Inflammatory macrophage (primary cell): ENCODE data around the gene CALD1.

ENCODE experiments used
- DNase-seq, 2 donors: peaks; one replicate each; pipeline ENCODE4 v3.0.0-alpha.2; 2020 to 2022

Gene CALD1

DNA sequence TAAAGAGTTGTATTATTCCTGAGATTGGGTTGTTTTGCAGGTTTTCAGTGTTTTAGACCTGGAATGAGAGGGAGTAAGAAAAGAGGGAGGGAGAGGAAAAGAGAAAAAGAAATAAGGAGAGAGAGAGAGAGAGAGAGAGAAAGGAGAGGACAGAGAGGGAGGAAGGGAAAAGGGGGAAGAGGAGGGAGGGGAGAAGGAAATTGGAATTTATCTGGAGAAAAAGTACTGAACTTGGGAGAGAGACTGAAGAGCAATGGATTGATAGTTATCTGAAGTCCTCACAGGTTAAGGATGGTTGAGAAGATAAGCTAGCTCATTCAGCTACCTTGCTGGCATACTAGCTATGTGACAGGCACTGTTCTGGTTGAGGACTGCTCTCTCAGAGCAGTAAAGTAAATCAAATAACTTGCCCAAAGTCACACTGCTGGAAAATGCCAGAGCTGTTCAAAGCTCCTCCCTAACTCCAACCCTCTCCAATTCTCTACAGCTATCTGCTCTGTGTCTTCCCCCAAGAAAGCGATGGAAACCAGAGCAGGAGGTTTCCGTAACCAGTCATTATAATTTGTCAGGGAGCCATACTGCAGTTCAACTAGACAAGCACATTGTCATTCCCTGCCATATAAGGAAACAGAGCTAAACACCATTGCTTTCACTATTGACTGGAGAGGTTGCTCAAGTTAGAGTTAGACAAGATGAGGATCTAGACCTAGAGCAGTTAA lies 10.7 kb downstream of the CALD1 start:
- no peak for DNase-seq

DNA sequence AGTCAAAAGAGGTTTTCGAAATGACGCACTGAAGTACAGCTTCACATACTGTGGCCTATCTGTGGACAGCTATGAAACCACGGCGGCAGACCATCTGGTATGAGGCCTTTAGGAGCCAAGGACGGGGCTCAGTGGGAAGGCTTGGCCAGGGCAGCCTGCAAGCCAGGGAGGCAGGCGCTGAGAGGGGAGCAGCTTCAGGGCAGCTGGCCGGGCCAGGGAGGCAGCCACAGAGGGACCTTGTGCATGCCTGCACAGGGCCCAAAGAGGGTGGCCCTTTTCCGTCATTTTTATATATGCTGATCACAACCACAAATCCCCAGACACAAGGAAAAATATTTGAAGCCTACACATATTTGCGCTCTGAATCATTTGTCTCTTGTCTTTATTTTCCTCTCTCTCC lies 13.5 kb downstream of the CALD1 start:
- DNase-seq: no peak

DNA sequence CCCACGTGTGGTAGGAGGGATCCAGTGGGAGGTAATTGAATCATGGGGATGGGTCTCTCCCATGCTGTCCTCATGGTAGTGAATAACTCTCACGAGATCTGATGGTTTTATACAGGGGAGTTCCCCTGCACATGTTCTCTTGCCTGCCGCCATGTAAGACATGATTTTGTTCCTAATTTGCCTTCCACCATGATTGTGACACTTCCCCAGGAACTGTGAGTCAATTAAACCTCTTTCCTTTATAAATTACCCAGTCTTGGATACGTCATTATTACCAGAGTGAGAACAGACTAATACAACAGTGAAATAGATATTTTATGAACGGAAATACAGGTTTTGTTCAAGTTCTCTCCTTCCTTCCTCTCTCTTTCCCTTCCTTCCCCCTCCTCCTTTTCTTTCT lies 15.8 kb downstream of the CALD1 start:
- DNase-seq: no peak

- no peak for DNase-seq
These were observed 18.7 kb downstream of the CALD1 start for GRCh38 chr7:134798155-134798554.

GRCh38 chr7:134799377-134799776 lies 19.9 kb downstream of the CALD1 start:
- no peak for DNase-seq

- no peak for DNase-seq
These were observed 23.3 kb downstream of the CALD1 start for GRCh38 chr7:134802762-134803161.

DNA sequence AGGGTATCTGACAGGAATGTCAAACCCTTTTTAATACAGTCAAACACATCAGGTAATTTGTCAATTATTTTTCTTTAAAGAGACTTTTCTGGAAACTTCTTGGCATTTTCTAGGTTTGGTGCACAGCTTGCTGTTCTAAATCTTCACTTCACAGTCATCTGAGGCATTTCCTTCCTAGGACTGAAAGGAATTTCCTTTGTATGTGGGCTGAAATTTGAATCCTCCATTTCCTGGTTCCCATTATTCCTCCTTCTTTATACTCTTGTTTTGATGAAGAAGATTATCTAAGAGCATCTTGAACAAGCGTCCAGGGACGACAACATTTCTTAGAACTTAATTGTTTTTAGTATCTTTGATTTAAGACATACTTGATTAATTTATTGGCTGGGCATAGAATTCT lies 24.9 kb downstream of the CALD1 start:
- DNase-seq: no peak

GRCh38 chr7:134804854-134805253 lies 25.4 kb downstream of the CALD1 start:
- no peak for DNase-seq

DNA sequence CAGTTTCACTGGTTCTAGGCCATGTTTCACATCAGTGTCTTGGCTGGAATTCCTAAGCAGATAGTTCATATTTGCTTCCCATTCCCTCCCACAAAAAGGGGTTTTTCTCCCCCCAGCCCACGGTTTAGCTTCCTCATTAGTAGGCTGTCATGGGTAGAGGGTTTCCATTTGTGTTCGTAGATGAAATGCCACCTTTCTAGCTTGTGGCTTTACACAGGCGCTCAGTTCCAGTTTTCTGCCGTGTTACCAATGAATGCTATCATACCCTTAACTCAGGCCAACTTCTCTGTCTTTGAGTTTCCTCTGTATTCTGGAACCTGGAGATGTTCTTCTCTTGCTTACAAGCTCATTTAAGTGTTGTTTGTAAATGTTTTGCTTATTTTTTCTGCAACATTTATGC lies 26.8 kb downstream of the CALD1 start:
- no peak for DNase-seq

- no peak for DNase-seq
These were observed 30.2 kb downstream of the CALD1 start for GRCh38 chr7:134809616-134810015.

DNA sequence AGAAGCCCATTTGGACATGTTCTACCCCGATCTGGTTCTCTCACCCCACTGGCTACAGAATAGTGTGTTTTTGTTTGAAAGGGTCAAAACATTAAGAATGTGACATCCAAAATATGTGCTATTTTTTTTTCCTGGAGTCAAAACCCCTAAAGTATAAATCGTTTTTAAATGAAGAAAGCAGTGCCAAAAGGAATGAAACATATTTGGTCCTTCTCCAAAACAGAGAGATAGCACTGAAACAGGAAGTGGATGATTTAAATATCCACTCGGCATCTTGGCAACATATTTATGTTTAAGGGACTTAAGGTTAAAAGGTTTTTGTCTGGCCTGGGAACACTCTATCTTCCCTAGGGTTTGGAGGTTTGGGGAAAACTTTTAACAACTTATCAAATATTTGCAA lies 32.3 kb downstream of the CALD1 start:
- DNase-seq: no peak

DNA sequence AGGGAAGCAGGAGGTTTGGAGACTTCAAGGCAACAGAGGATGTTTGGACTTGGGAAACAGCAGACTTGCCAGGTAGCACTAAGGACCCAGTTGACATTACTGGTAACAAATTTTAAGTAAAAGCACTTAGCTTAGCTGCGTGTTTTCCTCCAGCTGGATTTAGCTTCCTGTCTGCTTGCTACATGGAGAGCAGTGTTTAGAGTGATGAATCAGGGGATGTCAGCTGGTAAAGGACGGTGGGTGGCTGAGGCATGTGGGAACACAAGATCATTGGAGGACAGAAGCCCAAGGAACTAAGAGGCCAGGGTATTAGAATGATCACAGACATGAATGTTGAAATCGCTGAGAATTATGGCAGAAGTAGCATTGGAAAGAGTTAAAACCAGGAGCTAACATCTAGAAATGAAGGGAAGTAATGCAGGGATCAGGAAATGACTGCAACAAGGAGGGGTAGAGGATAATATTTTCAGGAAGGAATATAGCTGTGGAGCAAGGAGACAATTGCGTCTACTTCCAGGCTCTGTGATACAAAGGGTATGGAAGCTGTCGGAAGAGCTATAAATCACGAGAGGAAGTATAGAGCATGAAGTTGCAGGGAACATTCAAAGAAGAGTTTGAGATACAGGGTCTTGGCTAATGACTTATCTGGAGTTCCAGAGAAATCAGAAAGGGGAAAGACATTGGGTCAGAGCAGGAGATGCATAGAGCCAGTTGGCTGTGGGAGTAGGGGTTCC lies 34.4 kb downstream of the CALD1 start:
- DNase-seq: peak in 1 of 2 donors; percentile 3

GRCh38 chr7:134814730-134815364 lies 35.4 kb downstream of the CALD1 start:
- no peak for DNase-seq

GRCh38 chr7:134818613-134819345 lies 39.3 kb downstream of the CALD1 start:
- DNase-seq: no peak

DNA sequence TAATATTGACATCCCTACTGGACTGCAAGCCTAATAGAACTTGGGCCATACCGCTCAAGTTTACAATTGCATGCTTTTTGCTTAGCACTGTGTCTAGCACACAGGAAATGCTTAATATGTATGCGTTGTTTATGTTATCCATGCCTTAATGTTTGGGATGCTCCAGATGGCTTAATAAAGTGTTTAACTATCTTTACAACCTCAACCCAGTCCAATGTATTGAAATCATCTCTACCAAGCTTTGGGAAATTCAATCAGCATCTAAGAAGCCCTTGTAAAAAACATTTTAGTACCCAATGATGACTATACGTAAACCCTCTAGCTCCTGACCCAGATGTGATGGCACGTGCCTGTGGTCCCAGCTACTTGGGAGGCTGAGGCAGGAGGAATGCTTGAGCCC lies 40.0 kb downstream of the CALD1 start:
- no peak for DNase-seq

GRCh38 chr7:134820295-134820694 lies 40.9 kb downstream of the CALD1 start:
- DNase-seq: no peak

DNA sequence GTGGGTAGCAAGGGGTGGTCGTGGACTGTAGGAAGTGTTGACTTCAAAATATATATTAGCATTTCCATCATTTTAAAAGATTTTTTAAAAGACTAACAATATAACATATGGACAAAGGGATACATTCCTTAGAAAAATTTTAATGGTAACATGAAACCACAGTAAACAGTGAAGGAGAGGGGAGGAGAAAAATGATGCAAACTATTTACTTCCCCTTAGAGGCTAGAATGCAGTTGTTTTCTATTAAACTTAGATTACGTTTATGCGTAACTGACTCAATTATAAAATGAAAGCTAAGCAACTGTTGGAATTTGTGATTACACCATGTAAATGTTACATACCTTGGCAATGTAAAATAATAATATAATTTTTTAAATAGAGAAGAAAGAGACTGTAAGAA lies 41.3 kb downstream of the CALD1 start:
- no peak for DNase-seq

GRCh38 chr7:134823400-134823799 lies 44.0 kb downstream of the CALD1 start:
- no peak for DNase-seq

DNA sequence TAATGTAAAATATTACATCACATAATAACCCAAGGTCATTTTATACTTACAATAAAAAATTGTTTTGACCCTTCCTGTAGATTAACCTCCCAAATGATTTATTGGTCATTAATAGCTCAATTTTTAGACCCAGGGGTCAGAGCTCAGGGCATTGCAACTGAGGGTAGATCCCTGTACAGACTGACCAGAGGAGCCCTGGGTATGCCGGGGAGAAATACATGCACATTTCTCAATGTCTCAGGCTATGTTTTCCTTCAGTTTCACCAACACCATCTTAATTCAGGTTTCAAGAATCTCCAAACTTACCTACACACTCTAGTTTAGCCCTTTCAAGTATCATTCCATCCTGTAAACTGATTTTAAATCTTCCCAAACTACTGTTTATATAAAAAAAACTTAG lies 46.2 kb downstream of the CALD1 start:
- no peak for DNase-seq

GRCh38 chr7:134826105-134826504 lies 46.7 kb downstream of the CALD1 start:
- no peak for DNase-seq

DNA sequence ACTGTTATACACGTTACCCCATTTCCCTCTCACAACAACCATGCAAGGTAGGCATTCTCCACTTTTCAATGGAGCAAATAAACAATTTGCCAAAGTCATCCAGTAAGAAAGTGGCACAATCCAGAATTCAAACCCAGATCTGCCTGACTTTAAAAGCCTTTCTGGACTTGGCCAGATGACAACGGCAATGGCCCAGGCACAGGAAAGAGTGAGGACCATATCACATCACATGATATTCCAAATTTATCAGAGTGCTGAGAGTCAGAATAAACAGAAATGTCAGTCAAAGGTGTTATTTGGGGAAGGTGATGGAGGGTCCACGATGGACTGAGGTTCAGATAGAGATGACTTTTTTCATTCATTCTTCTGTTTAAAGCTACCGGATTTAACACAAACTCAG lies 48.0 kb downstream of the CALD1 start:
- no peak for DNase-seq

DNA sequence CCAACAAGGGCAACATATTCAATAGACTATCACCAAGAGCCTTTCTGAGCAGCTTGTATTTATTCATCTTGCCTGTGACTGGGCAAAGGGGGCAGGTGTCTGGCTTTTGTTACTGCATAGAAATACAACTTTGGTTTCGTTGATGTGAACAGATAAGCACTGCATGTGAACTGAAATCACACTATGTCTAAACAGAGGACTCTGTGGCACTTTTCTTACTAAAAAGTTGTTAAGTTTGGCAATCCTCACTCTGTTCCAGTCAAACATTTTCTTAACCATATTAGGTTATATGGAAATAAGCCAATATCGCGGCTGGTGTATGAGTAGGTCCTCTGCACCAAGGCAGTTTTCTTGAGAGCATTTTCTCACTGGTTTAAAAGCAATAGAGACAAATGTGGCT lies 48.5 kb downstream of the CALD1 start:
- DNase-seq: no peak

DNA sequence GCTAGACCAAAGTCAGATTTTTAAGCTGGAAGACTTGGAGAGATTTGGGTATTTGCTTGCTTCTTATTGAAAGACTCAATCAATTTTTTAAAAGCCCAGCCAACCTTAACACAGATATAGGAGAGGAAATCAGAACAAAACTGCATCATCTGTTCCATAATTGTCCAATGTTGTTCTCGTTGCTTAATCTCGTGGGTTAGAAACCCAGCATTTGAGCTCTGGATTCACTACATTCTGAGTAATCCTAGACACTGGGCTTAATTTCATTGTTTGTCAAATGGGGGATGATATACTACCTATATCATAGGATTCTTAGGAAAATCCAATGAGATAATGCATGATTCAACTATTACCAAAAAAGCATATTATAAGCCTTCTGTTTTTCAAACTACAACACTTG lies 48.9 kb downstream of the CALD1 start:
- no peak for DNase-seq
